ENCODE results near the gene CLEC16A.

The CLEC16A gene

GRCh38 chr16:11183951-11184350, 239.6 kb downstream of the CLEC16A start:
- H3K9me3 ChIP-seq (ENCODE audit: control insufficient read depth, insufficient read depth, low read length) = no peaks in the 10 kb centered on the region
- no peak overlapping the region for H3K27ac ChIP-seq (ENCODE audit: low read depth, low read length)
- H3K4me3 ChIP-seq (ENCODE audit: low read length) = no peak overlapping the region
- H3K4me1 ChIP-seq (ENCODE audit: control insufficient read depth, low read length) = peaks cover 5% of the 10 kb centered on the region
- no peaks in the 10 kb centered on the region for H3K36me3 ChIP-seq (ENCODE audit: control insufficient read depth, low read length)
- TF ChIP-seq CTCF (IDR thresholded peaks at IDR 0.05; ENCODE audit: low read depth, low read length, poor library complexity, severe bottlenecking) = no peak
- H3K27me3 ChIP-seq (ENCODE audit: control insufficient read depth, low read length) = no peaks in the 10 kb centered on the region
- H4K20me1 ChIP-seq (ENCODE audit: control insufficient read depth, insufficient read depth, low read depth, low read length) = no peaks in the 10 kb centered on the region
- no peaks in the 10 kb centered on the region for H3F3A ChIP-seq (ENCODE audit: control insufficient read depth, insufficient read depth)
- H3K4me2 ChIP-seq (ENCODE audit: low read length) = no peak overlapping the region
- H3K79me2 ChIP-seq (ENCODE audit: control insufficient read depth, low read length) = no peaks in the 10 kb centered on the region
- H3K9me2 ChIP-seq (replicated peaks; ENCODE audit: control insufficient read depth, low read length) = no peaks in the 10 kb centered on the region

GRCh38 chr16:11187522-11188023, 243.2 kb downstream of the CLEC16A start:
- Histone ChIP-seq H3K4me2 (ENCODE audit: low read length) (no peak overlapping the region), H3K4me3 (ENCODE audit: low read length) (no peak overlapping the region), H4K20me1 (ENCODE audit: control insufficient read depth, insufficient read depth, low read depth, low read length) (no peaks in the 10 kb centered on the region), H3K4me1 (ENCODE audit: control insufficient read depth, low read length) (no peaks in the 10 kb centered on the region), H3K27ac (ENCODE audit: low read depth, low read length) (no peak overlapping the region), H3K36me3 (ENCODE audit: control insufficient read depth, low read length) (no peaks in the 10 kb centered on the region), H3K9me2 (replicated peaks; ENCODE audit: control insufficient read depth, low read length) (no peaks in the 10 kb centered on the region), H3K9me3 (ENCODE audit: control insufficient read depth, insufficient read depth, low read length) (no peaks in the 10 kb centered on the region), H3F3A (ENCODE audit: control insufficient read depth, insufficient read depth) (no peaks in the 10 kb centered on the region), H3K27me3 (ENCODE audit: control insufficient read depth, low read length) (peaks cover 15% of the 10 kb centered on the region), H3K79me2 (ENCODE audit: control insufficient read depth, low read length) (no peaks in the 10 kb centered on the region)
- no peak for TF ChIP-seq CTCF (IDR thresholded peaks at IDR 0.05; ENCODE audit: low read depth, low read length, poor library complexity, severe bottlenecking)
- TF ChIP-seq EZH2phosphoT487 (IDR thresholded peaks at IDR 0.05; ENCODE audit: borderline replicate concordance, low read length) = no peak

- Histone ChIP-seq H3K4me1 (ENCODE audit: control insufficient read depth, low read length) (no peaks in the 10 kb centered on the region), H3K9me3 (ENCODE audit: control insufficient read depth, insufficient read depth, low read length) (no peaks in the 10 kb centered on the region), H3K79me2 (ENCODE audit: control insufficient read depth, low read length) (no peaks in the 10 kb centered on the region), H3K4me3 (ENCODE audit: low read length) (no peak overlapping the region), H3F3A (ENCODE audit: control insufficient read depth, insufficient read depth) (no peaks in the 10 kb centered on the region), H3K9me2 (replicated peaks; ENCODE audit: control insufficient read depth, low read length) (no peaks in the 10 kb centered on the region), H3K36me3 (ENCODE audit: control insufficient read depth, low read length) (no peaks in the 10 kb centered on the region), H3K27me3 (ENCODE audit: control insufficient read depth, low read length) (peaks cover 19% of the 10 kb centered on the region), H3K4me2 (ENCODE audit: low read length) (no peak overlapping the region), H3K27ac (ENCODE audit: low read depth, low read length) (no peak overlapping the region), H4K20me1 (ENCODE audit: control insufficient read depth, insufficient read depth, low read depth, low read length) (no peaks in the 10 kb centered on the region)
- no peak for TF ChIP-seq EZH2phosphoT487 (IDR thresholded peaks at IDR 0.05; ENCODE audit: borderline replicate concordance, low read length)
- TF ChIP-seq CTCF (IDR thresholded peaks at IDR 0.05; ENCODE audit: low read depth, low read length, poor library complexity, severe bottlenecking) = no peak
These were observed 244.7 kb downstream of the CLEC16A start for GRCh38 chr16:11188801-11189740.
